Measurements from ENCODE around the gene DDX3X.
"Not testable (repeated sequence)": the region's sequence is repeated elsewhere in the genome, so short reads cannot be mapped to it uniquely, and the experiment has no call there.

DDX3X gene

GRCh38 chrX:41351923-41352322, 18.0 kb downstream of the DDX3X start:
- H3K4me3 ChIP-seq (ENCODE audit: control insufficient read depth, low read depth, low read length): no peak overlapping the region
- DNase-seq (ENCODE audit: low read depth): no peak
- TF ChIP-seq, protein P1, sequence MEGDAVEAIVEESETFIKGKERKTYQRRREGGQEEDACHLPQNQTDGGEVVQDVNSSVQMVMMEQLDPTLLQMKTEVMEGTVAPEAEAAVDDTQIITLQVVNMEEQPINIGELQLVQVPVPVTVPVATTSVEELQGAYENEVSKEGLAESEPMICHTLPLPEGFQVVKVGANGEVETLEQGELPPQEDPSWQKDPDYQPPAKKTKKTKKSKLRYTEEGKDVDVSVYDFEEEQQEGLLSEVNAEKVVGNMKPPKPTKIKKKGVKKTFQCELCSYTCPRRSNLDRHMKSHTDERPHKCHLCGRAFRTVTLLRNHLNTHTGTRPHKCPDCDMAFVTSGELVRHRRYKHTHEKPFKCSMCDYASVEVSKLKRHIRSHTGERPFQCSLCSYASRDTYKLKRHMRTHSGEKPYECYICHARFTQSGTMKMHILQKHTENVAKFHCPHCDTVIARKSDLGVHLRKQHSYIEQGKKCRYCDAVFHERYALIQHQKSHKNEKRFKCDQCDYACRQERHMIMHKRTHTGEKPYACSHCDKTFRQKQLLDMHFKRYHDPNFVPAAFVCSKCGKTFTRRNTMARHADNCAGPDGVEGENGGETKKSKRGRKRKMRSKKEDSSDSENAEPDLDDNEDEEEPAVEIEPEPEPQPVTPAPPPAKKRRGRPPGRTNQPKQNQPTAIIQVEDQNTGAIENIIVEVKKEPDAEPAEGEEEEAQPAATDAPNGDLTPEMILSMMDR (conservative IDR thresholded peaks at IDR 0.05; ENCODE audit: control insufficient read depth, insufficient read depth, low read depth, low read length): no peak

DNA sequence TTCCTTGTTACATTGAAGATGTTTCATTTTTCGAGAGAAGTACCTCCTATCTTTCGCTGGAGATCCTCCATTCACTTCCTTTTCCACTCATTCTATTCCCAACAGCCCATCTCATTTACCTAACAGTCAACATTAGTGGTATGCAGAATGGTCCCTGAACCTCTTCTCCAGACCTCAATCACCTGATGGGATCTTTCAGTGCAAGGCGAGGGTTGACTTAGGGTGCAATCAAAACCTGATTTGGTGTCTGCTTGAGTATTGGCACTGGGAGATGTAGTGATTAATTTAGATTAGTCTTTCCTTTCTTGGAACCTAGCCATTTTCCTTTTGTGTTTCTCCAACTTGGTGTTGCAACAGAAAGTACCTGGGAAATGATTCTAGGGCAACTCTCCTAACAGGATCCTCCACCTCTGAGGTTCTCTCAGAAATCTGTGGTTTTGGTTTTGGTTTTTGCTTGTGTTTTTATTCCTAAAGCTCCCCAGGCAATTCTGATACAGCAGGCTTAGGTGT, 18.4 kb downstream of the DDX3X start:
- no peak overlapping the region for H3K4me3 ChIP-seq (ENCODE audit: control insufficient read depth, low read depth, low read length)
- TF ChIP-seq, protein P1 (conservative IDR thresholded peaks at IDR 0.05; ENCODE audit: control insufficient read depth, insufficient read depth, low read depth, low read length): no peak
- DNase-seq (ENCODE audit: low read depth): no peak

DNA sequence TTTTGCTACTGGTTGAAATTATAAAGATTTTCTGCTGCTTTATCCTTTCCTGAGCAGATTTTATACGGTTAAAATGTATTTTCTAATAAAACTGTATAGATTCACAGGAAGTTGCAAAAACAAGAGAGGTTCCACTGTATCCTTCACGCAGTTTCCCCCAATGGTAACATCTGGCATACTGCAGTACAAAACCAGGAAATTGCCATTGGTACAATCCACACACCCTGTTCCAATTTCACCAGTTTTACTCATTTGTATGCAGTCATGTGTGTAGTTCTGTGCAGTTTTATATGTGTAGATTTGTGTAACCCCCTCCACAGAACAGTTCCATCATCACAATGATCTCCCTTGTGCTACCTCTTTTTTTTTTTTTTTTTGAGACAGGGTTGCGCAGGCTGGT, 20.0 kb downstream of the DDX3X start:
- TF ChIP-seq, protein P1 (conservative IDR thresholded peaks at IDR 0.05; ENCODE audit: control insufficient read depth, insufficient read depth, low read depth, low read length): no peak
- no peak for DNase-seq (ENCODE audit: low read depth)
- no peak overlapping the region for H3K4me3 ChIP-seq (ENCODE audit: control insufficient read depth, low read depth, low read length)

DNA sequence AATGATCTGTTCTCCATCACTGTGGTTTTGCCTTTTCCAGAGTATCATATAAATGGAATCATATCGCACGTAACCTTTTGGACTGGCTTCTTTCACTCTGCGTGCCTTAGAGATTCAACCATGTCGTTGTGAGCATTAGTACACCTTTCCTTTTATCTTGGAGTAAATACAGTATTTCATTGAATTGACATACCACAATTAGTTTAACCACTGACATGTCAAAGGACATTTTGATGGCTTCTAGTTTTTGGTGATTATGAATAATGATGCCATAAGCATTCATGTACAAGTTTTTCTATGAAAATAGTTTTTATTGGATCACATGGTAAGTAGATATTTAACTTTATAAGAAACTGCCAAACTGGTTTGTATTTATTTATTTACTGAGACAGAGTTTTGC, 35.2 kb downstream of the DDX3X start:
- no peak overlapping the region for H3K4me3 ChIP-seq (ENCODE audit: control insufficient read depth, low read depth, low read length)
- TF ChIP-seq, protein P1 (conservative IDR thresholded peaks at IDR 0.05; ENCODE audit: control insufficient read depth, insufficient read depth, low read depth, low read length): no peak
- DNase-seq (ENCODE audit: low read depth): no peak

GRCh38 chrX:41371575-41371974, 37.6 kb downstream of the DDX3X start:
- not testable (repeated sequence) for DNase-seq (ENCODE audit: low read depth); H3K4me3 ChIP-seq (ENCODE audit: control insufficient read depth, low read depth, low read length)

GRCh38 chrX:41373989-41374606, 40.1 kb downstream of the DDX3X start:
- TF ChIP-seq, protein P1 (conservative IDR thresholded peaks at IDR 0.05; ENCODE audit: control insufficient read depth, insufficient read depth, low read depth, low read length): no peak
- DNase-seq (ENCODE audit: low read depth): no peak
- H3K4me3 ChIP-seq (ENCODE audit: control insufficient read depth, low read depth, low read length): no peak overlapping the region

DNA sequence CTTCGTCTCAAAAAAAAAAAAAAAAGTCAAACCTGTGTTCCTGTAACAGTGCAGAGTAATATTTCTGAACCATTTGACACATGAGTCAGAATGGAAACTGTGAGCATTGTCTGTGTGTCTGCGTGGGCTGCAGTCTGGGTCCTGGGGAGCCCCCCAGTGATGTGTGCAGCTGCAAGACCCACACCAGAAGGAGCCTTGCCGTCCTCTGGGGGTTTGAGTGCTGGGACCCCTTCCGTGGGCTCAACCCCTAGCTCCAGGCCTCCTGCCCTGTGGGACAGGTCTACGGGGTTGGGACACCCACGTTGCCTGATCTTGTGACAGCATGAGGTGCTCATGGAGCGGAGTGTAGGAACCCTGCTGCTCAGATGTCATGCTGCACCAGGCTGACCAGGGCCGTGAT, 43.7 kb downstream of the DDX3X start:
- no peak for DNase-seq (ENCODE audit: low read depth)
- no peak overlapping the region for H3K4me3 ChIP-seq (ENCODE audit: control insufficient read depth, low read depth, low read length)
- TF ChIP-seq, protein P1 (conservative IDR thresholded peaks at IDR 0.05; ENCODE audit: control insufficient read depth, insufficient read depth, low read depth, low read length): no peak
